Posterior cingulate gyrus (tissue), 11 donors: Measurements from ENCODE around the gene SPP2.

Source experiments
- DNase-seq, 10 donors: peaks; one replicate each; pipeline versions ENCODE4 v3.0.0 to v3.0.0-alpha.2; 2020 to 2021; ENCODE audit warnings: mixed read lengths in 3 of 10
- intact Hi-C: fragments of 100-400 bp; cut with DNase I; formaldehyde crosslinking; loops from one replicate; pipeline ENCODE4 v1.15.1; 2023

Gene SPP2

DNA sequence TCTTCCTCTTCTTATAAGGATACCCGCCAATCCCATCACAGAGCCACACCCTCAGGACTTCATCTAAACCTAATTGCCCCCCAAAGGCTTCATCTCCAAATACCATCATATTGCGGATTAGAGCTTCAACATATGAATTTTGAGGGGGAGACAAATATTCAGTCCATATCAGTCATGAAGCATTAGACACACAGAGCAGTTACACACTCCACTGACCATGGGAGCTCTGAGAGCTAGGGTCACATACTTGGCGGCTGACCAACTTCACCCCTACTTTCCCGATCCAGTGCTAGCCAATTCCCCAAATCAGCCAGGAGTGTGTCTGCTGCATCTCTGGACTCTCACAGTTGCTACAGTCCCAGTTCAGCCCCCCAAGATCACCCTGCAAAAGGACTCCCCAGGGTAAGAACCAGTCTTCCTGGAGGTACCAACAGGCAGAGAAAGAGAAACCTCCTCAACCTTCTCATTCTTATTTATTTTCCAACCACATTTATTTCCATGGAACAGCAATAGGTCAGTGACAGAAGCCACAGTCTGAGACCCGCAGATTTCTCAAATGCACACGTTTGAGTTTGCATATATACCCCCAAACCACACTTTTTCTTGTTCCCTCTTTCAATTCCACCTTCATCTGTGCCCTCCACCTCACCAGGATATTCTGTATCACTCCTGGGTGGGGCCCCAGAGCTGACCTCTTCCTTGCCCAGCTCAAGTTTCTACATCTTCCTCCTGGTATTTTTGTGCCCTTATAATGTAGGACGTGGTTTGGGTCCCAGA is 33.3 kb downstream of the SPP2 start:
- intact Hi-C loops: no loop called here
- DNase-seq: no peak

DNA sequence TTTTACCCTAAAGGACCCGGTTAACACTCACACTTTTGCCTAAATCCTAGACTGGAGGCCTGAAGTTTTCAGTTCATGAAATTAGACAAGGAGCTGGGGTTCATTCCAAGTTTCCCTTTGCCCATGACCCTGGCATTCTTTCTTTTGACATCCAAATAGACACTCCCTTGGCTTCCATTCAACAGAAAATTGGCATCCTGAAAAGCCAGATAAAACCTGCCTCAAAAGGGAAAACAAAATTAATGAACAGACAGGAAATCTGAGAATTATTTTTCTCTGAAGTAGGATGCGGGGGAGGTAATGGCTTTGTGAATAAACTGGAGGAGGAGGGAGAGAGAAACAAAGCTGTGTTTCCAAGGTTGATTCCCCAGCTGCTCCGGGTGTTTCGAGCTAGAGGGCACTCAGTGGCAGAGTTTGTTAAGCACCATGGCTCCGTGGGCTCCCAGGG is 41.0 kb downstream of the SPP2 start:
- DNase-seq: no peak
- intact Hi-C loops: no loop called here

DNA sequence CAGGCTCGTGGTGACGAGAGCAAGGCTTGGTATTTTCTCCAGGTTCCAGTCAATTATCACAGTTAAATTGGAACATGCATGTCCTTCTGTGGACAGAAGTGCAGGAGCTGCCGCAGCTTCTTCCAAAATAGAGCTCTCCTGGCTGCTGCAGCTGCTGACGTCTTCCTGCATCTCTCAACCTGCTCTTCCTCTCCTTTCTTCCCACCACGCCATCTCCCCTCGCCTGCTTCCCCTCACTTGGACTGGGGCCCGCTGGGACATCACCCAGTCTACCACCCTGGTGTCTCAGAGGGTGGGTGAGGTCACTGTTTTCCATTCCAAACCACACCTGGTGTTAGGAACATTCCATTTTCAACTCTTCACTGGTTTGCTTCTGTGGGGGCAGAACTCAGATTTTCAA is 41.4 kb downstream of the SPP2 start:
- intact Hi-C loops: no loop called here

DNA sequence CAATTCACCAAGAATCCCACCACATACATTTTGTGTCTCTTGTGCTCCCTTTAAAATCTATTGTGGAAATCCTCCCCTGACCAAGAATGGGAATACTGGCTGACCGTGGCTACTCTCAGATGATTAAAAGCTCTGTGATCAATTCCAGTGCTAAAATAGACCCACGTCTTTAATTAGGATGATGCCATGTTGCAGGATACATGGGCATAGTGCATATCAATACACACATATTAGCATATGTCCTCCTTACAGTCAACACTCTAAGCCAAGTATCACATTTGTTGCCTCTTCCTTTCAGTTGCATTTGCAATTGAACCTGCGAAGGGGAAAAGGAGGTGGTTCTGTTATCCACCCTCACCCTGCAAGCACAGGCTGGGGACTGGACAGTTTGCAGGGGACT is 41.8 kb downstream of the SPP2 start:
- intact Hi-C loops: no loop called here
- no peak for DNase-seq

More for the DNA sequence above, 41.4 kb downstream of the SPP2 start:
- DNase-seq: no peak

DNA sequence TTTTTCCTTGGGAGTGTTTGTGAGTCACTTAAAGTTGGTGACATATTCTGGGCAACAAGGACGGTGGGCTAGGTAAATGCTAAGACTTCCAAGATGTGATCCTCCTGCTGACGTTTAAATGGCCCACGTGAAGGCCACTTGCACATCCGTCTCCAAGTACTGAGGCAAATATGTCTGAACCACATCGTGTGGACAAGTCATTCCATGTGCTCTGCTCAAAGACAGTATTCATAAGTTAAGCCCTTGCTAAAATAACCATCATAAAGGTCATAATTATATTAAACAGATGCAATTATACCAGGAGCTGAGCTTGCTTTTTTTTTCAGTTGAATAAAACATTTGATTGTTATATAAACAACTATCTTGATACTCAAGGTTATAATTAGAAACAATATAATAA is 44.8 kb downstream of the SPP2 start:
- DNase-seq: no peak
- intact Hi-C loops: no loop called here

DNA sequence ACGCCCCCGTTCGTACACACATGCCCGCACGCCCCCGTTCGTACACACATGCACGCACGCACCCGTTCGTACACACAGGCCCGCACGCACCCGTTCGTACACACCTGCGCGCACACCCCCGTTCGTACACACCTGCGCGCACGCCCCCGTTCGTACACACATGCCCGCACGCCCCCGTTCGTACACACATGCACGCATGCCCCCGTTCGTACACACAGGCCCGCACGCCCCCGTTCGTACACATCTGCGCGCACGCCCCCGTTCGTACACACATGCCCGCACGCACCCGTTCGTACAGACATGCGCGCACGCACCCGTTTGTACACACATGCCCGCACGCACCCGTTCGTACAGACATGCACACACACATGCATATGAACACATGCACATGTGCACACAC is 45.7 kb downstream of the SPP2 start:
- DNase-seq: no peak
- intact Hi-C loops: no loop called here

DNA sequence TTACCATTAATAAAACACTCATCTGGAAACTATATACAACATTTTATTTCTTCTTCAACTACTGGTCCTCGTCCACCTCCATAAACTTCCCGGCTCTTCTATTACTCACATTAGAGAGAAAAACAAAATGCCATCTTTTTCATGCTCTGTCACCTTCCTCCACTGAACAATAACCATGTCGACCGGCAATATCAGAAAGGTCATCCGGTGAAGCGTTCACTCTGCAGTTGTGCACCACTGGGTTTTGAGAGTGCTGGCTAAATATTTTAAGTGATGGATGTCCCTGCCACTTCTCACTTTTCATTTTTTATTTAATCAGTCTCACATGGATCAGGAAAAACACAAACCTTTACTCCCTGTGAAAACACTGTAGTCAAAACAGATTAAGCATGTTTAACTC is 48.2 kb downstream of the SPP2 start:
- intact Hi-C loops: no loop called here
- DNase-seq: no peak

DNA sequence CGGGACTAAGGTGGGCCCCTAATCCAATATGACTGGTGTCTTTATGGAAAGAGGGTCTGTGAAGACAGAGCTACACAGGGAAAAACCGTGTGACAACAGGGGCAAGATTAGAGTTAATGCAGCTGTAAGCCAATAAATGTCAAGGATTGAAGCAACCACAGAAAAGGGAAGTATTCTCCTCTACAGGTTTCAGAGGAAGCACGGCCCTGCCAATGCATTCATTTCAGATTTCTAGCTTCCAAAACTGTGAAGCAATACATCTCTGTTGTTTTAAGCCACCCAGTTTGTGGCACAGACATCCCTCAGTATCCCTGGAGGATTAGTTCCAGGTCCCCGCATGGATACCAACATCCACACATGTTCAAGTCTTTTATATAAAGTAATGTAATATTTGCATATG is 48.8 kb downstream of the SPP2 start:
- intact Hi-C loops: no loop called here

DNA sequence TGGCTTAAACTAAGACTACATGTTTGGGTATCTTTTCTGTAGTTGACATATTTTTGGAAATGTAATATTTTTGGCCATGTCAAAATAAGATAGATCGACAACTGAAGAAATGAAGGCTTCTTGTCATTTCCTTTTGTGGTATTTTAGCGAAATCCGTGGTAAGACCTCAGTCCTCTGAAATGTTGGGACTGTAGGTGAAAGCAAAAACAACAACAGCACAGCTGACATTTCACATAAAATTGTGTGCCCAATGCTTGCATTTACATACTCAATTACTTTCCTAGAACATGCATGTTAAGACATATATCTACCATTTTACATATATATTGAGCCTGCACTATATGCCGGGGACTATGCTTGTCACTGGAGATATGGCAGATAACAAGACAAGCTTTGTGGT is 50.2 kb downstream of the SPP2 start:
- intact Hi-C loops: no loop called here
- DNase-seq: no peak

More for the DNA sequence above, 48.8 kb downstream of the SPP2 start:
- DNase-seq: no peak

DNA sequence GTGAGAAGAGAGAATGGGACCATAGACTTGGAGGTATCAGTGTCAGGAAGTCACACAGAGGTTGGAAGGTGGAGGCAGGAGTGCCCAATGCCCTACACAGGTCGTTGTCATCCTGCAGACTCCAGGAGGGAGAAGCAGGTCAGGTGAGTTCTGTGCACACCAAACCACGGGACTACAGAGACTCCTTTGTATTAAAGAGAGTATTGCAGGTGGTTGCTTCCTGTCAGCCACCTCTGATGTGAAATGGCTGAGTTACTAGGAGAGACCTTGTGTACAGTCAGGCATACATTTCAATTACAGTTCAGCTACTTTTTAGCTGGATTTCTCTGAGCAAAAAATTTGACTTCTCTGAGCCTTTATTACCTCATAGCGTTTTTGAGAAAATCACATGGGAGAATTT is 51.6 kb downstream of the SPP2 start:
- no peak for DNase-seq
- intact Hi-C loops: no loop called here

DNA sequence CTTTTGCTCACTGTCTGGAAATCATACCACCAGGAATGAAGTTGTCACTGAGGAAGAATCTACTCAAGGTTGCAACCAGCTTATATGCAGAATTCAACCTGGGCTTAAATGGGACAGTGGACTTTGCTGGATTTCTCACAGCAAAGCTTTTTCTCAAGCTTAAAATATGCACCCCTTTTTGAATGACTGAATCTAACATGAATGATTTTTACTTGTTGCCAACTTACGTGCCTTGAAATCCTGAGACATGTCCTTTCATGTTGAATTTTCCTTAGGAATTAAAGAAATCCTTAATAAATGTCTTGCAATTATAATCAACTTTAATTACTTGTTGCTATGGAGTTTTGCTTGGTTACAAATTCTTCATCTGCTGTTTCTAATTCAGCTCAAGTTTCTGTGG is 57.4 kb downstream of the SPP2 start:
- intact Hi-C loops: no loop called here
- DNase-seq: no peak

DNA sequence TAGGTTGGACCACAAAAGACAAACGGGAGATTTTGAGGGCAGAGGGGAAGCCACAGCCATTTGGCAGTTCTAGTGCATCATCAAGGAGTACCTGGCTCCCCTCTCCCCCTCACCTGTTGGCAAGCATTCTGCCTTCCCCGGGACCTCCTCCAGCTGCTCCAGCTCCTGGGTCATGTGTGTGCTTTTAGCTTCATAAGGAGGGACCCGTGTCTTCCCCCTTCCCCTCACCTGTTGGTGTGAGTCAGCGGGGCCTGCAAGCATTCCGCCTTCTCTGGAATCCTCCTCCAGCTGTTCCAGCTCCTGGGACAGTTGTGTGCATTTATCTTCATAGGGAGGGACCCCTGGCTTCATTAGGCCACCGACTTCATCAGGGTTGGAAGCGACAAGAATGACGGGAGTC is 58.8 kb downstream of the SPP2 start:
- no peak for DNase-seq
- intact Hi-C loops: no loop called here

DNA sequence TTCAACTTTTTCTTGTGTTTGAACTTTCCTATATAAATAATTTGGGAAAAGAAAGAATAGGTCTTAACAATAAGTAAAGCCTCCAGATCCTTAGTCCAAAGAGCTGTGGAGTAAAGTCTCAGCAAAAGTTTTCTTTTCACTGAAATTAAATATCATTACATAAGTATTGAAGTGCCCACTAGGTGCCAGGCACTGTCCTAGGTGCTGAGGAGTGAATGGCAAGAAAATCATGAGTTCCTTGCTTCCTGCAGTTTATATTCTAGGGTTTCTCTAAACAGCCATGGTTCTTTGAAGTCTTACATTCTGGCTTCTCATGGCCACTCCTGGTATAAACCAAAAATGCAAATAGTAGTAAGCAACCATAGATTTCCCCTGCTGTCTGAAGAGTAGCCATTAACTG is 59.7 kb downstream of the SPP2 start:
- no peak for DNase-seq
- intact Hi-C loops: no loop called here

DNA sequence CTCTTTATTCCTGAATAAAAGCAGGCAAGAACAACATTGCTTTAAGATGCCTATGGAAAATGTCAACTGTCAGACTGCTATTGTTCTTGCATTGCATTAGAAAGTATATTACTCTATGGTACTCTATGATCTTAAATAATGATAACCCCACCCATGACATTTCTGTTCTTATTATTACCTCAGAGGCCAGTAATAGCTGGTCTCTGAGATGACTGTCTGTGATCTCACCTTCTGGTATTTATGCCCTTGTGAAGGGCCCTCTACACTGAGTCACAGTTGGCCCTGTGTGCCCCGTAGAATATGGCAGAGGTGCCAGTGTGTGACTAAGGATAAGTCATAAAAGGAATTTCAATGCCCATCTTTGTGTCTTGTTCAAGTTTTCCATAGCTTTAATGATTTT is 61.0 kb downstream of the SPP2 start:
- DNase-seq: no peak
- intact Hi-C loops: no loop called here

DNA sequence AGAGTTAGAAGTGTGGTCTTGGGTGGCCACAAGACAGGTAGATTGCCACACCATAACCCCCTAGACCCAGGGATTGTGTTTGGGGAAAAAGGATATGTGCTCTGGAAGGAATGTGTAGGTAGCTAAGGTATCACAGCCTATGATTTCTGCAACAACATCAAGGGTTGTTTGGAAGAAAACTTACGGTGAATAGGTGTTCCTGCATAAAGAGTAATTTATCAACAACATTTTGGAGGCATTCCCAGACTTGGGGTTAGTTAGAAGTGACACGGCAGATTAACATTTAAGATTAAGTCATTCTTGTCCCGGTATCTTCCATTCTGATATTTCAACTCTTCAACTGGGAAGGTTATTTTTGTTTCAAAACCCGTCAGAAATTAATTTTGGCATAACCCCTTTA is 65.5 kb downstream of the SPP2 start:
- intact Hi-C loops: no loop called here
- DNase-seq: no peak

DNA sequence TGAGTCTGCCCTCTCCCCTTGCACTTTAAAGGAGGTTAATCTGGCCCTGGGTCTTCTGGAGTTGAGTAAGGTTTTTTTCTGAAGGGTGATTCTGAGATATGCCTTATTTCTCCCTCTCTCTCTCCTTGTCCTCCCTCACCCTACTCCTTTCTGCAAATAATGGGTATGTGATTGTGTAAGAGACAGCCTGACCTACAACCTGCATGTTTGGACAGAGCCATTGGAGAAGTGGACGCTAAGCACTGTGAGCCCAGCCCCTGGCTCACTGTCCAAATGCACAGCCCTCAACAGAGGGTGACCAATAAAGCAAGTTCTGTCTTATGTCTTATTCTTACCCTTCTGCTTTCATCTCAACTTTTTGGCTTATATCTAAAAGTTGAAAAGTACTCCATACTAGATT is 71.5 kb downstream of the SPP2 start:
- intact Hi-C loops: no loop called here
- DNase-seq: no peak

DNA sequence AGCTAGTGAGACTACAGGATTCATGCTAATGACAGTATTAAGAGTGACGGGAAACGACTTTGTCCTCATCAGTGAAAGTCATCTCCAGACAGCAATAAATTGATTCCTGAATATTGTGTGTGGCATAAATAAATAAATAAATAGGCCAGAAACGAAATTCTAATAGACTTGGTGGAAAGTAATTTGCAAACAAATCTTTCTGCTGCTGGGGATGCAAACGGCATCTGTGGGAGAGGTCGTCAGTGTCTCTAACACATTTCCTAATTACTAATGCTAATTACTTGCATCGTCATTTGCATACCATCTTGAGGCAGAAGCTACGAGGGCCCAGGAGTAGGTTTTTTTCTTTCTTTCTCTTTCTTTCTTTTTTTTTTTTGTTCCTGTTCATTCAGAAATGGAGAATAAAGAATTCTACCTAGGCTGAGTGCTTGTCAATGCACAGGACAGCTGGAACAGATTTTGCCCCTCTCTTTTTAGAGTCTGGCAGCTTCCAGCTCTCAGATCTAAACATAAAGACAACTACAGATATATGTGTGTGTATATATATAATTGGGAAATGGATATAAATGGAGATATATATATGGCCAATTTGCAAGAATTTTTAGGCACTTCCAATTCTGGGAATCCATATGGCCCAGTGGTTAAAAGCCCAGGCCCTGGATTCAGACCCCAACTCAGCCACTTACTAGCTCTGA is 75.1 kb downstream of the SPP2 start:
- no peak for DNase-seq
- intact Hi-C loops: no loop called here

DNA sequence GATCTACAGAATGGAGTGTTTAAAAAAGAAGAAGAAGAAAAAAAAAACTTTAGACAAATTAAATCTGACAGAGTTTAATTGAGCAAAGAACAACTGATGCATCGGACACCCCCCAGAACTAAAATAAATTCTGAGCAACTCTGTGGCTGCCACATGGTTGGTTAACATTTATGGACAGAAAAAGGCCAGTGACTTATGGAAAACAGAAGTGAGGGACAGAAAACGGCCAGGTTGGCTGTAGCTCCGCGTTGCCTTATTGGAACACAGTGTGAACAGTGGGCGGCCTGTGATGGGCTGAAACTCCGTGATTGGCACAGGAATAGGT is 75.6 kb downstream of the SPP2 start:
- intact Hi-C loops: no loop called here
- DNase-seq: no peak
